Ovary (tissue), 3 donors: ENCODE data around the gene SRCAP.

Source experiments
- EP300 ChIP-seq: sonication (generic); formaldehyde crosslinking; IDR thresholded peaks from one replicate; pipeline ENCODE4 v1.6.1; 2017; ENCODE audit warnings: antibody characterized with exemption
- TF ChIP-seq, protein P1 (sequence below), 3 donors: fragments of 450-650 bp in 2 of 3; fragments of 200-600 bp in 1 of 3; IDR thresholded peaks; one replicate each; pipeline versions ENCODE4 v1.5.1 to v1.8.0; 2016 to 2022; ENCODE audit warnings: antibody characterized with exemption in 3 of 3, mild to moderate bottlenecking in 1 of 3
- donor health status: DM: no; HTN: no; CAD: no.

GRCh38 chr16:30663820-30664219 lies 35.2 kb upstream of the SRCAP start:
- TF ChIP-seq, protein P1, sequence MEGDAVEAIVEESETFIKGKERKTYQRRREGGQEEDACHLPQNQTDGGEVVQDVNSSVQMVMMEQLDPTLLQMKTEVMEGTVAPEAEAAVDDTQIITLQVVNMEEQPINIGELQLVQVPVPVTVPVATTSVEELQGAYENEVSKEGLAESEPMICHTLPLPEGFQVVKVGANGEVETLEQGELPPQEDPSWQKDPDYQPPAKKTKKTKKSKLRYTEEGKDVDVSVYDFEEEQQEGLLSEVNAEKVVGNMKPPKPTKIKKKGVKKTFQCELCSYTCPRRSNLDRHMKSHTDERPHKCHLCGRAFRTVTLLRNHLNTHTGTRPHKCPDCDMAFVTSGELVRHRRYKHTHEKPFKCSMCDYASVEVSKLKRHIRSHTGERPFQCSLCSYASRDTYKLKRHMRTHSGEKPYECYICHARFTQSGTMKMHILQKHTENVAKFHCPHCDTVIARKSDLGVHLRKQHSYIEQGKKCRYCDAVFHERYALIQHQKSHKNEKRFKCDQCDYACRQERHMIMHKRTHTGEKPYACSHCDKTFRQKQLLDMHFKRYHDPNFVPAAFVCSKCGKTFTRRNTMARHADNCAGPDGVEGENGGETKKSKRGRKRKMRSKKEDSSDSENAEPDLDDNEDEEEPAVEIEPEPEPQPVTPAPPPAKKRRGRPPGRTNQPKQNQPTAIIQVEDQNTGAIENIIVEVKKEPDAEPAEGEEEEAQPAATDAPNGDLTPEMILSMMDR (IDR thresholded peaks at IDR 0.05), result no peak
- no peak for TF ChIP-seq EP300
